HG02943 (cell line): Measurements from ENCODE around the gene NTM.
"Not testable (repeated sequence)": the region's sequence is repeated elsewhere in the genome, so short reads cannot be mapped to it uniquely, and the experiment has no call there.

Source experiments
- ATAC-seq: cut with Tn5 transposase; IDR thresholded peaks from one replicate; pipeline ENCODE4 v1.9.1; 2021; ENCODE audit warnings: mild to moderate bottlenecking, low read depth, moderate library complexity; ENCODE audit not compliant: unreplicated experiment

Gene NTM

DNA sequence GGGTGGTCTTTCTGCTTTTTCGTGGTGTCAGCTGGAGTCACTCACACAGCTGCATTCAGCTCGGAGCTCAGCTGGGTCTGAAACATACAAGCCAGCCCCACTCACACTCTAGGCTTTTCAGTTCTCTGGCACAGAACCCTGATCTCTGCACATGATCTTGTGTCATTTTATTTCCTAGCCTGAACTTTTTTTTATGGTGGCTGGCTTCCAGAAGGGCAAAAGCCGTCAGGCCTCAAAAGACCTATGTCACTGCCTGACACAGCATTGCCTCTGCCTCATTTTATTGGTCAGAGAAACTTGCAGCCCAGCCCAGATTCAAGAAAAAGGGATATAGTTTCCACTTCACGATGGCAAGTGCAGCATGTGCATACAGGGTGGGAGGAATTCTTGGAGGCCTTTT is 117.8 kb downstream of the NTM start:
- ATAC-seq: no peak

GRCh38 chr11:131491503-131491902 is 121.1 kb downstream of the NTM start:
- ATAC-seq: no peak

DNA sequence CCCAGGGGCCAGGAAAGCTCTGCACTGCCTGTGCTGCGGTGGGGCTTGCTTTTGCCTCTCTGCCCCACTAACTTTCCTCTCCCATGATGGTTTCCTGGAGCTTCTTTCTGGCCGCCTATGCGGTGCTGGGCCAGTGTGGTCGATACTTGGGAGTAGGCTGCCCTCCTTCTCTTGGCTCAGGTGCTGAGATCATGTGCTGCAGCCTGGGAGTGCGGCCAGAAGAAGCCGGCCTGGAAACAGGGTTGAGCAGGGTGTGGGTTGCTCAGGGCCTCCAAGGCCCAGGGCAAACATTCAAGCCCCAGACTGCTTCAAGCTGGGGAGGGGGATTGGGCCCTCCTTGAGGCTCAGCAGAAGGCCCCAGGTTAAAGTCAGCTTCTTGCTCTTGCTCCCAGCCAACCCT is 125.0 kb downstream of the NTM start:
- no peak for ATAC-seq

DNA sequence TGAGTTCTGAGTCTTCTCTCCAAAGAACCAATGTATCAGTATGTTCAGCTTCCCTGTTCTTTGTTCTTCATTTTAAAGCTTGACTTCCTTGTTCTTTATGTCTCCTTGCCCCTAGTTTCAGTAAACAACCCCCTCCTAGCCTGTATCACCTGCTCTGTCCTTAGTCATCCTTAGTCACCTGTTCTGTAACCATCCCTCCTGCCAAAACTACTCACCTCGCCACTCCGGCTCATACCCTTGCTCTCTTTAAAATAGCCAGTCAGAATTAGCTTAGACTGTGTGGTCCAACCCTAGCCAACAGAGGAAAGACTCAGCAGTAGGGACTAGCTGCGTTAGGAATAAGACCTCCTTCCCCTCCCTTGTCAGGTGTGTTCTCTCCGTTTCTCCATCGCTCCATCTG is 127.3 kb downstream of the NTM start:
- not testable (repeated sequence) for ATAC-seq

- no peak for ATAC-seq
Measured at GRCh38 chr11:131498631-131499160, 128.3 kb downstream of the NTM start.

DNA sequence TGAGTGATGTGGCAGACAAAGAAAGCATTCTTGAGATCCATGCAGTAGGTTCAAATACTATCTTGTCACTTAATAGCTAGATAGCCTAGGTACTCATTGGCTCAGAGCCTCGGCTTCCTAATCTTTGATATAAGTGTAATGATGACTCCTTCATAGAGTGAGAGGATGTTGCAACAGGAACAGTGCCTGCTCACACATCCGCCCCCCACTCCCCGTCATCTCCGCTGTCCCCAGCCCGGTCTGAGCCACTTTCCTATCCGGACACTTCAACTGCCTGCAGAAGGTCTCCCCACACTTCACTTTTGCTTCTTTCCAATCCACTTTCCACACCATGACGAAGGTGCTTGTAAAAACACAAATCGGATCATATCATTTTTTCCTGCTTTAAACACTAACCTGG is 128.8 kb downstream of the NTM start:
- ATAC-seq: no peak

DNA sequence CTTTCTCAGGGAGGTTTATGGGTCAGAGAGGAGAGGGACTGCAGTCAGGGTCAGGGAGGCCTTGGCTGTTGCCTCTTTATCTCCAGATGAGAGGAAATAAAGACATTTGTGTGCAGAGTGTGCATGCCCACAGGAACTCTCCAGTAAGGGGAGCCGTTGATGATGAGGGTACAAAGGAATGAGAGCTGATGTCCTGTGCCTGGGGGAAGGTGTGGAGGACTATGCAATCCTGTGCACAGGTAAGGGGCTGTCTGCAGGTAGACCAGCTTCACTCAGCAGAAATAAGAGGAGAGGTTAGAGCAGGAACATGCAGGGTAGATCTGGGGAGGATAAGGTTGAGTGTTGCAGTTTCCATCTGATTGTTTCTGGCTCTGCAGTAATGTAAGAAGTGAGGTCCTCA is 132.6 kb downstream of the NTM start:
- ATAC-seq: no peak

DNA sequence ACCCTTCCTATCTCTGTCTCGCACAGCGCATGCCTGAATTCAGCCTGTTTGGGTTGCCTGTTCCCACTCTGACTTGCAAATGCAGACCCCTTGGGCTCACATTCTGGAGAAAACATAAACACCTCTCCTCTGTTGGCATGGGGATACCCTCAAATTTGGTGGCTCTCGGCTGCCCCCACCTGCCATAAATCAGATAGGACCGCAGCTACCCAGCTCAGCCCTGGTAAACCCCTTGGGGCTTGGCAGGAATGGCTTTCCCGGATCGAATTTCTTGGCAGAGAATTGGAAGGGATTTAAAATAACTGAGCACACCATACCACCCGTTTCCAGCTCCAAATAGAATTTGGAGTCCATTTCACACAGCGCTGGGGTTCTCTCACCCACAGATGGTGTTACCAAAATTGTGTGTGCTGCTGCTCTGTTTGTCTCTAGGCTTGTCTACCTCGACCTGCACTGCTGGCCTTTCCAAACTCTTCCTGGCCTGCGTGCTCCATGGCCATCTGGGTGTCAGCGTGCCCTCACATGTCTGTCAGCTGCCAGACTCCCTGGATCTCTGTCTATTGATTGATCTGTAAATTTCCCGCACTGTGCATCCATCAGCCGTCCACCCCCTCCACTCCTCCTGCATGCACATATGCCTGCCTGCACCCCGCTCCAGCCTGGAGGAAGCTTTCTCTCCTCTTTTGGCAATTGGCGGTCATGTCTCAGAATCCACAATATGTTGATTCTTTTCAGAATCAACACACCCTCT is 134.0 kb downstream of the NTM start:
- ATAC-seq: no peak

GRCh38 chr11:131506348-131506747 is 135.9 kb downstream of the NTM start:
- no peak for ATAC-seq

DNA sequence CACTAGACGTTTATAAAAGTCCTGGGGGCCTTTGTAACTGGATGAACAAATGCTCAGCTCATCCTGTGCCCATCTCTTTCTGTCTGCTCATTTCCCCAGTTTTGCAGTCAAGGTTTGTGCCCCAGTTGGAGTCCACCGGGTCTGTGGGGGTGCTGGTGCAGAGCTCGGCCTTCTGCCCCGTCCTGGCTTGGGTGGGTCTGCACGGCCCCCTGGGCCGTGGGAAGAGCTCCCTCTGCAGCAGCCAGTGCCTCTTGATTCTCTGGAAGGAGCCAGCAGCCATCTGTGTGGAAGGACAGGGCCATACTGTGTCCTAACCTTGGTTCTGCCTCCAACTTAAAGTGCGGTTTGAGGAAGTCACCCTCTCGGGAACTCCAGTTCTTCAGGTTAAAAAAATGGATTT is 140.2 kb downstream of the NTM start:
- no peak for ATAC-seq

DNA sequence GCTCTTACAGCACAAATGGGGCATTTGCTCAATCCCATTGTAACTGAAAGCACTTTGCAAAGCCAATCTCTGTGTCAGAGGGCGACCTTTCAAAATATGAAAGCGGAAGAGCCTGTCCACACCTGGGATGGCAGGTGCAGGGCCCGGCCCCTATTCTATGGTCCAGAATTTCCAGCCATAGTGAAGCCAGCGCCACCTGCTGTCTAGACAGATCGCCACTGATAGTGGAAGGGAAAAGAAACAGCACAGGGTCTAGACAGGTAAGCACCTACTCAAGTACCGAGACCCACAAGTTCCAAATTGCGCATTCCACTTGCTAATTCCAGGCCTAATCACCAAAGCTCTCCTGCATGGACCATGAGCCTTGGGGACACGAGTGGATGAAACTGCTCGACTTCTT is 141.4 kb downstream of the NTM start:
- ATAC-seq: no peak

- no peak for ATAC-seq
Measured at GRCh38 chr11:131512228-131512627, 141.8 kb downstream of the NTM start.

- no peak for ATAC-seq
Measured at GRCh38 chr11:131514062-131514461, 143.6 kb downstream of the NTM start.

GRCh38 chr11:131518305-131518838 is 148.0 kb downstream of the NTM start:
- ATAC-seq: no peak

DNA sequence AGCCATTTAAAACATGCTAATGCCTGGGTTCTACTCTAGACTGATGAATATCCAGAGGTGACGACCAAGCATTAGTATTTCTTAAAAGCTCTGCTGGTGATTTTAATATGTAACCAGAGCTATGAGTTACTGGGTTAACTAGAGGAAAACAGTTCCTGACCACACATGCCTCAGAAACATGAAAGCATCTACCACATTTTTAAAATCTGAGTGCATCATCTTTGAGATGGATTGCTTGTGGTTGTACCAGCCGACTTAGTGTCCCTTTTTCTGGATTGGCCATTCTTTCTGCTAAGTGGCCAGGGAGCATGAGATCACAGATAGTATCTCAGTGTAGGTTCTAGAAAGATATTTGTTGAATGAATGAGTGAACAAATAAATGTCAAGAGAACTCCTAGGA is 152.4 kb downstream of the NTM start:
- ATAC-seq: no peak

DNA sequence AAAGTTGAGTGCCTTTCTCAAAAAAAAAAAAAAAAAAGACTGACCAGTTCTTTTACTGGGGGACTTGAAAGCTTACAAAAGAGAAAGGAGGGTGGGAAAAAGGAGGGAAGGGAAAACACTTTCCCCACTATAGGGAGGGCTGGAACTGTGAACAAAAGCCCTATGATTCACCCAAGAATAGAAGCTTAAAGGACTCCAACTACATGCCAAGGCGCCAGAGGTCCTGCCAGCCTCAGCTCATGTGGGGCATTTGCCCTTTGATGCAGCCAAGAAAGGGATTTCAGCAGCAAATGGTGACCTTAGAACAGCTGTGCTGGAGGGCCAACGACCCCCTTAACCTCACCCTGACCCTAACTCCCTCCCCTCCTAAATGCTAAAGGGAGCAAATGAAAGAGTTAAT is 160.0 kb downstream of the NTM start:
- no peak for ATAC-seq

DNA sequence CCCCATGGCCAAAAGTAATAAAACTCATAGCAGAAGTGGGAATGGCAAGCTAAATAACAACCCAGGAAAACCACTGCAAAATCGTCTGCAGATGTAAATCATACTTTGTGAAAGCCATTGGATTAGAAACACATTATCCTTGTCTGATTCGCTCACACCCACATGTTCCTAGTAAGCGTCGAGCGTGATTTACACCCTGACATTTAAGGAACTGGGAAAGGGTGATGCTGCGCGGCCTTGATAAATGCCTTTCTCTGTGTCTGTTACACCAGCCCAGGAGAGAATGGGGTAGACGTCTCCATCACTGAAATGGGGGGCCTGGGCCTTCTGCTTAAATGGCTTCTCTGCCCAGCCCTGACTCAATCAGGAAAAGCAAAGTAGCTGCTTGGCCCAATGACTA is 162.7 kb downstream of the NTM start:
- ATAC-seq: no peak

GRCh38 chr11:131533998-131534397 is 163.6 kb downstream of the NTM start:
- ATAC-seq: no peak

- ATAC-seq: no peak
Measured at GRCh38 chr11:131534611-131535010, 164.2 kb downstream of the NTM start.

DNA sequence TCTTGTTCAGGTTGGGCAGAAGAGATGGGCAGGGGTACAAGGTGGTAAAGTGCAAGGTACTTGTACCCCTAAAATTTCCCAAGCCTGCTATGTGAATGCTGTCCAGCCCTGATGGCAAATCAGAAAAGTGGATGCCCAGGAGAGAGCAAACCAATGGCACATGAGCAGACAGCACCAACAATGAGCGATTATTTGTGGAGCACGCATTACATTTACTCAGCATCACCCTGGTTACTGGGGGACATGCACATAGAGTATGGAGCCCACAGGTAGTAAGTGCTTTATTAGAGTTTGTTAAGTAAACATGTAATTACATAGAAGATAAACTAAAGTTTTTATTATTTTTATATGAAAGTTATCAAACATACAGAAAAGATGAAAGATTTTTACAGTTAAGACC is 165.7 kb downstream of the NTM start:
- ATAC-seq: no peak

DNA sequence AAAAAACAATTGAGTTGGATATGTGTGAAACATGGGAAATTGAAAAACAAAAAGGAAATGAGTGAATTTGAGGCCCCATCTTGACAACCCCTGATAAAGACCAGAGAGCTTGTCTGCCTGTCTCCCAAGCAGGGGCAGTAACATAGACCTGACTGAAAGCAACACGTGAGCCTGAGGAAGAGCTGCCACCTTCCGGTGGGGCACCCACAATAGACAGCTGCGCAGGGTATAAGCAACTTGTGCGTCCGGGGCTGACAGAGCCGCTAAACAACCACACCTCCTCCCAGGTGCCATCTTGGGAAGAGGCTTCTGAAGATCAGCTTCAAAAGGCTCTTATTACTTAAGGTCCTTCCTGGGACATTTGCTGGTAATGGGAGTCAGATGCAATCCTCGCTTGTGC is 166.8 kb downstream of the NTM start:
- no peak for ATAC-seq

DNA sequence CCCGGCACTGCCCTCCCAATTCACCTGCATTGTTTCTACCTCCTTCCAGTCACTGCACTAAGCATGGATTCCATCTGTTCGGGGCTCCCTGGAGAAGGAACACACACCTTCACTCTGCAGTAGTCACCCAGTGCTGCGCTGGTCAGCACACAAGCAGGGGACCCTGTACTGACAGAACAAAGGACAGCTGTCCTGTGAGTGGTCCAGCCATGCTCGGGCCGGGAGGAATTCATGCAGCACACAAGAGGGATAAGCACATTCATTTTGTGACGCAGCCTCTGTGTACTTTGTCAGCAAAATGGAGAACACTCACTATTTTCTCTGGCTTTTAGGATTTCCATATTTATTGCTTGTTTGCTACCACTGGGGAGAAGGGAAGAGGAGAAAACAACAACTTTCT is 167.3 kb downstream of the NTM start:
- ATAC-seq: no peak
